GM23338 (cell line): ENCODE data around the gene LRMDA. TPM values are rescaled to one million over a fixed set of nuclear protein-coding genes. Genes with fewer than 3 reads are reported as not detected.

Experiments used
- ATAC-seq: fragments of 200-7000 bp; cut with Tn5 transposase; 3 replicates; pipeline ENCODE4 v1.9.1; 2020
- DNase-seq: peaks from one replicate; pipeline ENCODE4 v3.0.0-alpha.2; 2015; ENCODE audit warnings: low spot score
- H2AFZ ChIP-seq: fragments of 200-600 bp; sonication (generic); 2 replicates; pipeline ENCODE4 v1.8.0; 2016; ENCODE audit warnings: antibody characterized with exemption, mild to moderate bottlenecking, moderate library complexity
- H3F3A ChIP-seq: fragments of 200-600 bp; sonication (generic); replicated peaks from 2 replicates; pipeline ENCODE4 v1.8.0; 2017; ENCODE audit warnings: antibody characterized with exemption, mixed run types, low read depth
- H3K27ac ChIP-seq: fragments of 200-600 bp; sonication (generic); 2 replicates; pipeline ENCODE4 v1.6.1; 2016; ENCODE audit warnings: low read depth
- H3K27me3 ChIP-seq: fragments of 200-600 bp; sonication (generic); 2 replicates; pipeline ENCODE4 v1.8.0; 2016; ENCODE audit warnings: mild to moderate bottlenecking, mixed run types, moderate library complexity; ENCODE audit not compliant: insufficient read depth
- H3K36me3 ChIP-seq: fragments of 200-600 bp; sonication (generic); 2 replicates; pipeline ENCODE4 v1.8.0; 2016; ENCODE audit warnings: mild to moderate bottlenecking; ENCODE audit not compliant: insufficient read depth
- H3K4me1 ChIP-seq: fragments of 200-600 bp; sonication (generic); 2 replicates; pipeline ENCODE4 v1.8.0; 2016; ENCODE audit warnings: mild to moderate bottlenecking, moderate library complexity; ENCODE audit not compliant: insufficient read depth
- H3K4me2 ChIP-seq: fragments of 200-600 bp; sonication (generic); 2 replicates; pipeline ENCODE4 v1.7.1; 2017; ENCODE audit warnings: mixed run types
- H3K4me3 ChIP-seq: fragments of 200-600 bp; sonication (generic); 2 replicates; pipeline ENCODE4 v1.6.1; 2016; ENCODE audit warnings: mixed run types
- H3K79me2 ChIP-seq: fragments of 200-600 bp; sonication (generic); replicated peaks from 2 replicates; pipeline ENCODE4 v1.8.0; 2017; ENCODE audit warnings: mild to moderate bottlenecking; ENCODE audit not compliant: insufficient read depth
- H3K9me2 ChIP-seq: fragments of 200-600 bp; sonication (generic); 2 replicates; pipeline ENCODE4 v1.8.0; 2017; ENCODE audit not compliant: insufficient read depth
- H4K20me1 ChIP-seq: fragments of 200-600 bp; sonication (generic); replicated peaks from 2 replicates; pipeline ENCODE4 v1.8.0; 2017; ENCODE audit warnings: mild to moderate bottlenecking; ENCODE audit not compliant: insufficient read depth
- H3K27ac Mint-ChIP-seq: 2 replicates; pipeline ENCODE4 v1.8.0; 2020; ENCODE audit warnings: inconsistent platforms, mild to moderate bottlenecking, moderate library complexity, mixed read lengths
- H3K27me3 Mint-ChIP-seq: 3 replicates; pipeline ENCODE4 v1.8.0; 2022; ENCODE audit warnings: low read depth, mild to moderate bottlenecking, moderate library complexity, mixed read lengths, inconsistent platforms; ENCODE audit not compliant: insufficient read depth, poor library complexity
- H3K36me3 Mint-ChIP-seq: 3 replicates; pipeline ENCODE4 v1.8.0; 2021; ENCODE audit warnings: low read depth, mild to moderate bottlenecking, inconsistent platforms, moderate library complexity, mixed read lengths
- H3K4me1 Mint-ChIP-seq: 3 replicates; pipeline ENCODE4 v1.8.0; 2020; ENCODE audit warnings: mild to moderate bottlenecking, inconsistent platforms, mixed read lengths
- H3K4me3 Mint-ChIP-seq: 3 replicates; pipeline ENCODE4 v1.8.0; 2021; ENCODE audit warnings: moderate library complexity, mild to moderate bottlenecking, inconsistent platforms, mixed read lengths
- H3K9me3 Mint-ChIP-seq: 3 replicates; pipeline ENCODE4 v1.8.0; 2020; ENCODE audit warnings: moderate library complexity, mild to moderate bottlenecking, inconsistent platforms, mixed read lengths
- CREB1 ChIP-seq: fragments of 250-450 bp; sonication (Bioruptor Pico); IDR thresholded peaks from 2 replicates; pipeline ENCODE4 v1.5.0; 2020; ENCODE audit warnings: low read depth, mild to moderate bottlenecking, moderate library complexity
- EZH2 ChIP-seq: fragments of 200-600 bp; sonication (generic); IDR thresholded peaks from one replicate; pipeline ENCODE4 v1.8.0; 2017; ENCODE audit warnings: antibody characterized with exemption, mild to moderate bottlenecking, low read depth; ENCODE audit not compliant: unreplicated experiment
- JUNB ChIP-seq: IDR thresholded peaks from one replicate; pipeline ENCODE4 v1.6.1; 2016; ENCODE audit warnings: antibody characterized with exemption; ENCODE audit not compliant: unreplicated experiment
- NANOG ChIP-seq: IDR thresholded peaks from 2 replicates; pipeline ENCODE4 v1.6.1; 2016; ENCODE audit warnings: antibody characterized with exemption, borderline replicate concordance
- POLR2AphosphoS5 ChIP-seq: IDR thresholded peaks from 2 replicates; pipeline ENCODE4 v1.6.1; 2016; ENCODE audit warnings: antibody characterized with exemption, low read depth
- STAT1 ChIP-seq: IDR thresholded peaks from one replicate; pipeline ENCODE4 v1.6.1; 2016; ENCODE audit warnings: antibody characterized with exemption; ENCODE audit not compliant: unreplicated experiment
- ZNF114 ChIP-seq: fragments of 250-450 bp; sonication (Bioruptor Pico); IDR thresholded peaks from 2 replicates; pipeline ENCODE4 v1.5.0; 2020; ENCODE audit warnings: mild to moderate bottlenecking, moderate library complexity
- ZNF331 ChIP-seq: fragments of 250-450 bp; sonication (Bioruptor Pico); IDR thresholded peaks from 2 replicates; pipeline ENCODE4 v1.5.0; 2020; ENCODE audit warnings: low read depth, mild to moderate bottlenecking, moderate library complexity
- polyA plus RNA-seq: library from polyadenylated mRNA; unstranded; fragments of >200 nt; fragmentation: Nextera tagmentation; extraction: Ambion mirVana; gene quantifications from 2 replicates; pipeline ENCODE4 v1.2.1, GENCODE V29; 2016
- total RNA-seq: library from RNA; depleted of rRNA; stranded (reverse); fragments of >200 nt; shearing (Covaris generic); gene quantifications from 2 replicates; pipeline ENCODE4 v1.2.3, GENCODE V29; 2014
- TF ChIP-seq, protein P1 (sequence below), 2 experiments: fragments of 200-600 bp in 1 of 2; sonication (generic) in 1 of 2; conservative IDR thresholded peaks; 2 replicates each; pipeline versions ENCODE4 v1.5.1 to v1.6.1; 2016 to 2017; ENCODE audit warnings: antibody characterized with exemption in 2 of 2, low read depth in 2 of 2, mild to moderate bottlenecking in 2 of 2, moderate library complexity in 1 of 2
- TF ChIP-seq, protein P2 (sequence below): IDR thresholded peaks from one replicate; pipeline ENCODE4 v1.6.1; 2018; ENCODE audit warnings: antibody characterized with exemption; ENCODE audit not compliant: unreplicated experiment
- TF ChIP-seq, protein P3 (sequence below): IDR thresholded peaks from 2 replicates; pipeline ENCODE4 v1.6.1; 2016; ENCODE audit warnings: antibody characterized with exemption

LRMDA gene
- total and polyA plus RNA-seq, 2 experiments from 2014 or later = 0.90 to 1.8 TPM

DNA sequence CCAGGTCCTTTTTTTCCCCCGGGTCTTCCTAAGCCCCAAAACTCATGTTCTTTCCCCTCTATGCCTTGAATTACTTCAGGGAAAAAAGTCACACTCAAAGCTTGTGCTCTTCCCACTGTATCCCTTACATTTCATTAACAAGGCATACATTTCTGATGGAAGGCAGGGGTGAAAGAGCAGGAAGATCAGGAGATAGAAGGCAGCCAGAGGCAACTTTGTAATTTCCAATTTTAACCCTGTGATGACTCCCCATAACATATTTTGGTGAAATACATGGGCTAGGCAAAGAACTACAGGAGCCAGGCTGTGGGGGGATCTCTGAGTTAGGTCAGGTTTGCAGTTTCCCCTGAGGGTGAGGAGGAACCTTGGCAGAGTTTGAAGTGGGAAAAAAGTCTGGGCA lies 635.0 kb downstream of the LRMDA start (continued):
- TF ChIP-seq ZNF114 (CRISPR knock-in tag) (no peak), CREB1 (CRISPR knock-in tag) (no peak), NANOG (no peak), ZNF331 (CRISPR knock-in tag) (no peak), POLR2AphosphoS5 (no peak)
- TF ChIP-seq, protein P1, sequence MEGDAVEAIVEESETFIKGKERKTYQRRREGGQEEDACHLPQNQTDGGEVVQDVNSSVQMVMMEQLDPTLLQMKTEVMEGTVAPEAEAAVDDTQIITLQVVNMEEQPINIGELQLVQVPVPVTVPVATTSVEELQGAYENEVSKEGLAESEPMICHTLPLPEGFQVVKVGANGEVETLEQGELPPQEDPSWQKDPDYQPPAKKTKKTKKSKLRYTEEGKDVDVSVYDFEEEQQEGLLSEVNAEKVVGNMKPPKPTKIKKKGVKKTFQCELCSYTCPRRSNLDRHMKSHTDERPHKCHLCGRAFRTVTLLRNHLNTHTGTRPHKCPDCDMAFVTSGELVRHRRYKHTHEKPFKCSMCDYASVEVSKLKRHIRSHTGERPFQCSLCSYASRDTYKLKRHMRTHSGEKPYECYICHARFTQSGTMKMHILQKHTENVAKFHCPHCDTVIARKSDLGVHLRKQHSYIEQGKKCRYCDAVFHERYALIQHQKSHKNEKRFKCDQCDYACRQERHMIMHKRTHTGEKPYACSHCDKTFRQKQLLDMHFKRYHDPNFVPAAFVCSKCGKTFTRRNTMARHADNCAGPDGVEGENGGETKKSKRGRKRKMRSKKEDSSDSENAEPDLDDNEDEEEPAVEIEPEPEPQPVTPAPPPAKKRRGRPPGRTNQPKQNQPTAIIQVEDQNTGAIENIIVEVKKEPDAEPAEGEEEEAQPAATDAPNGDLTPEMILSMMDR (conservative IDR thresholded peaks at IDR 0.05; ENCODE audit: low read depth in 2 of 2) = no peak

DNA sequence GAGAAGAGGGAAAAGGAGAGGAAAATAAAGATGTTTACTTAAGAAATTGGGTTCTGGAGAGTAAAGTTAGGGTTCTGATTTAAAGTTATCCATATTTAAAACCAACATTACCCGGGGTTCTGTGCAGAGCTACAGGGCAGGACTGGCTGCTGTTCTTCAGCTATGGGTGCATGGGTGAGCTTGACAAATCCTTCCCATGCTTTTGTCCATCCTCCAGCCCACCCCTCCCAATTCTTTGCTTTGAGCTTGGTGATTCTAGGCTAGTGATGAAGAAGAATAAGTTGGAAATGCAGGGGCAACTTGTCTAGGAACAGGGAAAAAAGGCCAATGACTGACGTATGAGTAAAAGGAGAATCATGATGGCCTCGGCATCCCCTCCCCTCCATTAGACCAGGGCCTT lies 636.0 kb downstream of the LRMDA start:
- no peak overlapping the region for H3K4me3 ChIP-seq
- no peak overlapping the region for H2AFZ ChIP-seq
- no peaks in the 10 kb centered on the region for H3F3A ChIP-seq
- no peaks in the 10 kb centered on the region for H3K79me2 ChIP-seq
- no peak overlapping the region for H3K27ac Mint-ChIP-seq
- ATAC-seq (no peak), DNase-seq (no peak)
- H3K4me1 ChIP-seq = no peaks in the 10 kb centered on the region
- H3K27ac ChIP-seq = no peak overlapping the region
- H3K9me2 ChIP-seq = peaks cover 6% of the 10 kb centered on the region; the same call in 1 of the 2 replicates
- no peak overlapping the region for H3K4me2 ChIP-seq
- no peaks in the 10 kb centered on the region for H4K20me1 ChIP-seq
- H3K4me1 Mint-ChIP-seq = no peaks in the 10 kb centered on the region; the same call in 2 of the 3 replicates
- peaks cover 42% of the 10 kb centered on the region for H3K36me3 Mint-ChIP-seq
- H3K9me3 Mint-ChIP-seq = peaks cover 47% of the 10 kb centered on the region
- H3K36me3 ChIP-seq = no peaks in the 10 kb centered on the region; the same call in 1 of the 2 replicates
- H3K27me3 Mint-ChIP-seq = no peaks in the 10 kb centered on the region
- H3K4me3 Mint-ChIP-seq = no peak overlapping the region
- H3K27me3 ChIP-seq = no peaks in the 10 kb centered on the region
- TF ChIP-seq ZNF114 (CRISPR knock-in tag) (no peak), JUNB (no peak), NANOG (no peak), STAT1 (no peak), ZNF331 (CRISPR knock-in tag) (no peak), POLR2AphosphoS5 (no peak), CREB1 (CRISPR knock-in tag) (no peak), EZH2 (no peak)
- TF ChIP-seq, protein P1 (conservative IDR thresholded peaks at IDR 0.05; ENCODE audit: low read depth in 2 of 2) = no peak
- TF ChIP-seq, protein P2, sequence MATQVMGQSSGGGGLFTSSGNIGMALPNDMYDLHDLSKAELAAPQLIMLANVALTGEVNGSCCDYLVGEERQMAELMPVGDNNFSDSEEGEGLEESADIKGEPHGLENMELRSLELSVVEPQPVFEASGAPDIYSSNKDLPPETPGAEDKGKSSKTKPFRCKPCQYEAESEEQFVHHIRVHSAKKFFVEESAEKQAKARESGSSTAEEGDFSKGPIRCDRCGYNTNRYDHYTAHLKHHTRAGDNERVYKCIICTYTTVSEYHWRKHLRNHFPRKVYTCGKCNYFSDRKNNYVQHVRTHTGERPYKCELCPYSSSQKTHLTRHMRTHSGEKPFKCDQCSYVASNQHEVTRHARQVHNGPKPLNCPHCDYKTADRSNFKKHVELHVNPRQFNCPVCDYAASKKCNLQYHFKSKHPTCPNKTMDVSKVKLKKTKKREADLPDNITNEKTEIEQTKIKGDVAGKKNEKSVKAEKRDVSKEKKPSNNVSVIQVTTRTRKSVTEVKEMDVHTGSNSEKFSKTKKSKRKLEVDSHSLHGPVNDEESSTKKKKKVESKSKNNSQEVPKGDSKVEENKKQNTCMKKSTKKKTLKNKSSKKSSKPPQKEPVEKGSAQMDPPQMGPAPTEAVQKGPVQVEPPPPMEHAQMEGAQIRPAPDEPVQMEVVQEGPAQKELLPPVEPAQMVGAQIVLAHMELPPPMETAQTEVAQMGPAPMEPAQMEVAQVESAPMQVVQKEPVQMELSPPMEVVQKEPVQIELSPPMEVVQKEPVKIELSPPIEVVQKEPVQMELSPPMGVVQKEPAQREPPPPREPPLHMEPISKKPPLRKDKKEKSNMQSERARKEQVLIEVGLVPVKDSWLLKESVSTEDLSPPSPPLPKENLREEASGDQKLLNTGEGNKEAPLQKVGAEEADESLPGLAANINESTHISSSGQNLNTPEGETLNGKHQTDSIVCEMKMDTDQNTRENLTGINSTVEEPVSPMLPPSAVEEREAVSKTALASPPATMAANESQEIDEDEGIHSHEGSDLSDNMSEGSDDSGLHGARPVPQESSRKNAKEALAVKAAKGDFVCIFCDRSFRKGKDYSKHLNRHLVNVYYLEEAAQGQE = no peak
- TF ChIP-seq, protein P3, sequence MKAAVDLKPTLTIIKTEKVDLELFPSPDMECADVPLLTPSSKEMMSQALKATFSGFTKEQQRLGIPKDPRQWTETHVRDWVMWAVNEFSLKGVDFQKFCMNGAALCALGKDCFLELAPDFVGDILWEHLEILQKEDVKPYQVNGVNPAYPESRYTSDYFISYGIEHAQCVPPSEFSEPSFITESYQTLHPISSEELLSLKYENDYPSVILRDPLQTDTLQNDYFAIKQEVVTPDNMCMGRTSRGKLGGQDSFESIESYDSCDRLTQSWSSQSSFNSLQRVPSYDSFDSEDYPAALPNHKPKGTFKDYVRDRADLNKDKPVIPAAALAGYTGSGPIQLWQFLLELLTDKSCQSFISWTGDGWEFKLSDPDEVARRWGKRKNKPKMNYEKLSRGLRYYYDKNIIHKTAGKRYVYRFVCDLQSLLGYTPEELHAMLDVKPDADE = no peak
